HepG2 (cell line): ENCODE results near the gene POLA1. TPM values are rescaled to one million over a fixed set of nuclear protein-coding genes. Genes with fewer than 3 reads are reported as not detected.
A peak's percentile ranks its signal among the peaks of the same experiment; 100 is the strongest.

ENCODE experiments used
- CSRNP2 ChIP-seq: sonication (generic); formaldehyde crosslinking; conservative IDR thresholded peaks from 2 replicates; pipeline ENCODE4 v1.8.0; 2022; ENCODE audit warnings: low read depth, missing genetic modification reagents
- ETV5 ChIP-seq: IDR thresholded peaks from 2 replicates; pipeline ENCODE4 v1.6.1; 2018; ENCODE audit warnings: missing biosample characterization, missing genetic modification reagents, inconsistent platforms, borderline replicate concordance
- MLXIP ChIP-seq: sonication (generic); formaldehyde crosslinking; IDR thresholded peaks from 2 replicates; pipeline ENCODE4 v1.9.0; 2021; ENCODE audit warnings: missing genetic modification reagents, borderline replicate concordance
- MTA3 ChIP-seq: sonication (generic); formaldehyde crosslinking; IDR thresholded peaks from 2 replicates; pipeline ENCODE4 v1.4.0; 2020; ENCODE audit warnings: missing genetic modification reagents
- NAIF1 ChIP-seq: sonication (generic); formaldehyde crosslinking; IDR thresholded peaks from 2 replicates; pipeline ENCODE4 v1.5.0; 2020; ENCODE audit warnings: mild to moderate bottlenecking, missing genetic modification reagents, borderline replicate concordance
- PRMT3 ChIP-seq: sonication (generic); formaldehyde crosslinking; IDR thresholded peaks from 2 replicates; pipeline ENCODE4 v1.8.1; 2022; ENCODE audit warnings: low read depth, mild to moderate bottlenecking, moderate library complexity, missing genetic modification reagents, borderline replicate concordance
- TAF1 ChIP-seq: sonication (generic); formaldehyde crosslinking; IDR thresholded peaks from 2 replicates; pipeline ENCODE4 v1.4.0; 2020; ENCODE audit warnings: missing genetic modification reagents
- TGIF2 ChIP-seq: IDR thresholded peaks from 2 replicates; pipeline ENCODE4 v1.6.1; 2016; ENCODE audit warnings: control low read depth, missing compliant biosample characterization
- ZBTB33 ChIP-seq: sonication (generic); formaldehyde crosslinking; IDR thresholded peaks from 2 replicates; pipeline ENCODE4 v1.4.0; 2020; ENCODE audit warnings: missing genetic modification reagents
- ZBTB39 ChIP-seq: sonication (generic); formaldehyde crosslinking; IDR thresholded peaks from 2 replicates; pipeline ENCODE4 v1.5.0; 2020; ENCODE audit warnings: missing genetic modification reagents
- ZFP62 ChIP-seq: sonication (generic); formaldehyde crosslinking; IDR thresholded peaks from 2 replicates; pipeline ENCODE4 v1.4.0; 2020; ENCODE audit warnings: missing genetic modification reagents
- ZNF18 ChIP-seq: sonication (generic); formaldehyde crosslinking; IDR thresholded peaks from 2 replicates; pipeline ENCODE4 v1.8.0; 2022; ENCODE audit warnings: mild to moderate bottlenecking, missing genetic modification reagents; ENCODE audit not compliant: insufficient replicate concordance
- ZNF256 ChIP-seq: sonication (generic); formaldehyde crosslinking; conservative IDR thresholded peaks from 2 replicates; pipeline ENCODE4 v1.4.0; 2020; ENCODE audit warnings: missing genetic modification reagents
- ZNF264 ChIP-seq: sonication (generic); formaldehyde crosslinking; IDR thresholded peaks from 2 replicates; pipeline ENCODE4 v1.4.0; 2020; ENCODE audit warnings: missing genetic modification reagents
- ZNF30 ChIP-seq: sonication (generic); formaldehyde crosslinking; IDR thresholded peaks from 2 replicates; pipeline ENCODE4 v1.5.0; 2020; ENCODE audit warnings: mild to moderate bottlenecking, missing genetic modification reagents
- ZNF792 ChIP-seq: IDR thresholded peaks from 2 replicates; pipeline ENCODE4 v1.6.1; 2016
- ZNF878 ChIP-seq: sonication (generic); formaldehyde crosslinking; IDR thresholded peaks from 2 replicates; pipeline ENCODE4 v1.8.1; 2023; ENCODE audit warnings: mild to moderate bottlenecking, missing genetic modification reagents, moderate library complexity
- polyA plus RNA-seq, 8 experiments: library from polyadenylated mRNA; depleted of rRNA in 3 of 8; stranded (reverse) in 7 of 8; unstranded in 1 of 8; fragments of >200 nt; fragmentation: Illumina TruSeq in 4 of 8; extraction: Trizol in 4 of 8; gene quantifications; 2 replicates each; pipeline versions ENCODE4 v1.2.1 to v1.2.3, GENCODE V29; 2011 to 2016; ENCODE audit warnings: low read depth in 4 of 8, missing spikeins in 1 of 8, mixed read lengths in 1 of 8; ENCODE audit not compliant: insufficient read depth in 1 of 8
- total RNA-seq, 5 experiments: library from RNA; depleted of rRNA; stranded (reverse); fragments of >200 nt; fragmentation: Illumina TruSeq; extraction: Trizol; gene quantifications; 2 replicates each; pipeline ENCODE4 v1.2.3, GENCODE V29; 2016; ENCODE audit warnings: low read depth in 1 of 5

The POLA1 gene
- total and polyA plus RNA-seq, 2 of the 13 experiments (the other 11 are each of a cell fraction or from before 2014, with no cell fraction given) = 3.3 to 26.5 TPM

- TF ChIP-seq ZNF18 (CRISPR knock-in tag) (no peak), ZNF878 (0 out of 2 replicates have a peak, but pooled peaks have one; percentile 35), TGIF2 (CRISPR knock-in tag) (peak; percentile 52; the same call in 1 of the 2 replicates), MTA3 (no peak), PRMT3 (CRISPR knock-in tag) (no peak), ZFP62 (CRISPR knock-in tag) (no peak), ZBTB39 (CRISPR knock-in tag) (no peak), ZBTB33 (CRISPR knock-in tag) (no peak), TAF1 (CRISPR knock-in tag) (peak; percentile 26; the same call in 1 of the 2 replicates), ZNF30 (CRISPR knock-in tag) (no peak), ZNF256 (CRISPR knock-in tag) (no peak), ZNF264 (CRISPR knock-in tag) (no peak), ZNF792 (CRISPR knock-in tag) (no peak), MLXIP (CRISPR knock-in tag) (no peak), ETV5 (CRISPR knock-in tag) (peak; percentile 57; the same call in 1 of the 2 replicates), NAIF1 (CRISPR knock-in tag) (no peak), CSRNP2 (CRISPR knock-in tag) (no peak)
Measured at GRCh38 chrX:24693453-24694202, at the start of gene POLA1 (continued).
